Endothelial cell of umbilical vein (primary cell): Measurements from ENCODE around the gene RNF19B. TPM values are rescaled to one million over a fixed set of nuclear protein-coding genes. Genes with fewer than 3 reads are reported as not detected.
A peak's percentile ranks its signal among the peaks of the same experiment; 100 is the strongest.

ENCODE experiments used
- BruUV-seq: library from RNA; stranded (reverse); fragments of 400-500 nt; replicated peaks from 2 replicates; lab custom pipeline; 2021; lab: Mats Ljungman, UMichigan
- CTCF ChIA-PET: fragments of 300-600, 350-600 bp; sonication (Branson Sonifier 250); formaldehyde crosslinking; loops from one replicate; lab custom pipeline; 2021; ENCODE audit warnings: antibody characterized with exemption, inconsistent platforms; lab: Charles Lee
- POLR2A ChIA-PET: fragments of 300-600, 350-600 bp; sonication (Branson Sonifier 250); formaldehyde crosslinking; loops from one replicate; lab custom pipeline; 2021; ENCODE audit warnings: antibody characterized with exemption, inconsistent platforms; lab: Charles Lee
- DNase-seq: peaks from one replicate; pipeline ENCODE4 v3.0.0-alpha.2; 2011; ENCODE audit warnings: low read depth, low spot score
- FAIRE-seq: peaks from 2 replicates; lab custom pipeline; 2011; peaks lifted over from hg19 to GRCh38; lab: Jason Lieb, UNC
- H2AFZ ChIP-seq: 2 replicates; pipeline ENCODE4 v1.6.0; 2012; ENCODE audit warnings: low read depth, low read length, control low read depth, inconsistent platforms
- H3K27ac ChIP-seq: 2 replicates; pipeline ENCODE4 v1.5.1; 2011; ENCODE audit warnings: low read depth, mild to moderate bottlenecking, control low read depth, low read length, moderate library complexity; ENCODE audit not compliant: insufficient read depth
- H3K27me3 ChIP-seq, 2 experiments: 2 replicates each; pipeline versions ENCODE4 v1.6.0 to v1.6.1; 2011; ENCODE audit warnings: low read length in 2 of 2, mixed read lengths in 1 of 2; ENCODE audit not compliant: control insufficient read depth in 2 of 2, insufficient read depth in 2 of 2
- H3K36me3 ChIP-seq, 2 experiments: 2 replicates in 1 of 2; 3 replicates in 1 of 2; pipeline ENCODE4 v1.5.1; 2011; ENCODE audit warnings: low read length in 2 of 2, mild to moderate bottlenecking in 1 of 2, moderate library complexity in 1 of 2; ENCODE audit not compliant: control insufficient read depth in 2 of 2, insufficient read depth in 2 of 2; ENCODE audit errors: extremely low read depth in 1 of 2
- H3K4me1 ChIP-seq: 3 replicates; pipeline ENCODE4 v1.5.1; 2011; ENCODE audit warnings: mild to moderate bottlenecking, low read length; ENCODE audit not compliant: control insufficient read depth, insufficient read depth; ENCODE audit errors: extremely low read depth
- H3K4me2 ChIP-seq: 2 replicates; pipeline ENCODE4 v1.6.1; 2011; ENCODE audit warnings: low read length, control low read depth, mixed read lengths; ENCODE audit not compliant: insufficient read depth
- H3K4me3 ChIP-seq, 3 experiments: fragments of 200-600 bp in 1 of 3; sonication (generic), shearing (Covaris generic) in 1 of 3; replicated peaks in 1 of 3; 2 replicates each; pipeline ENCODE4 v1.5.1; 2011 to 2016; ENCODE audit warnings: control low read depth in 3 of 3, low read length in 3 of 3, mild to moderate bottlenecking in 2 of 3, inconsistent platforms in 1 of 3, low read depth in 1 of 3, moderate library complexity in 1 of 3; ENCODE audit not compliant: insufficient read depth in 1 of 3
- H3K79me2 ChIP-seq: 2 replicates; pipeline ENCODE4 v1.6.0; 2012; ENCODE audit warnings: low read length, inconsistent platforms; ENCODE audit not compliant: control insufficient read depth, insufficient read depth
- H3K9ac ChIP-seq: replicated peaks from 2 replicates; pipeline ENCODE3; 2011; ENCODE audit warnings: low read length, control low read depth; ENCODE audit not compliant: insufficient read depth; ENCODE audit errors: extremely low read depth
- H3K9me1 ChIP-seq: replicated peaks from 3 replicates; pipeline ENCODE4 v1.6.0; 2011; ENCODE audit warnings: mild to moderate bottlenecking, low read length; ENCODE audit not compliant: control insufficient read depth, insufficient read depth; ENCODE audit errors: extremely low read depth
- H3K9me3 ChIP-seq: replicated peaks from 2 replicates; pipeline ENCODE4 v1.5.1; 2012; ENCODE audit warnings: low read length, inconsistent platforms; ENCODE audit not compliant: control insufficient read depth, insufficient read depth
- H4K20me1 ChIP-seq: replicated peaks from 2 replicates; pipeline ENCODE3; 2011; ENCODE audit warnings: mild to moderate bottlenecking, low read length; ENCODE audit not compliant: control insufficient read depth, insufficient read depth; ENCODE audit errors: extremely low read depth
- CTCF ChIP-seq, 2 donors: IDR thresholded peaks; 1 replicate in 1 of 2; 2 replicates in 1 of 2; pipeline ENCODE4 v1.5.1; 2011; ENCODE audit warnings: low read length in 2 of 2, mild to moderate bottlenecking in 2 of 2, moderate library complexity in 2 of 2, control low read depth in 1 of 2, inconsistent platforms in 1 of 2, low read depth in 1 of 2; ENCODE audit not compliant: insufficient read depth in 1 of 2; ENCODE audit errors: extremely low read depth in 1 of 2
- EZH2 ChIP-seq: IDR thresholded peaks from 2 replicates; pipeline ENCODE4 v1.6.1; 2012; ENCODE audit warnings: borderline replicate concordance, low read depth, mild to moderate bottlenecking, moderate library complexity, low read length, inconsistent platforms; ENCODE audit not compliant: severe bottlenecking
- MYC ChIP-seq: IDR thresholded peaks from one replicate; pipeline ENCODE4 v1.6.1; 2011; ENCODE audit warnings: mild to moderate bottlenecking, low read depth, low read length
- POLR2AphosphoS5 ChIP-seq: IDR thresholded peaks from 2 replicates; pipeline ENCODE4 v1.6.1; 2012; ENCODE audit warnings: low read depth, mild to moderate bottlenecking, control low read depth, low read length, moderate library complexity; ENCODE audit not compliant: insufficient read depth
- dilution Hi-C: fragments of 300-500 bp; cut with MboI; formaldehyde crosslinking; loops from one replicate; pipeline ENCODE4 v1.15.0; 2019; ENCODE audit warnings: low sequenced_read_pairs; ENCODE audit not compliant: extremely low pct_ligation_motif_present
- intact Hi-C: fragments of 100-400 bp; cut with micrococcal nuclease; formaldehyde crosslinking; loops from one replicate; pipeline ENCODE4 v1.10.0; 2022
- polyA plus RNA-seq, 4 experiments: library from polyadenylated mRNA; depleted of rRNA in 3 of 4; stranded (reverse) in 3 of 4; unstranded in 1 of 4; fragments of >200 nt; gene quantifications; 2 replicates each; pipeline versions ENCODE4 v1.2.1 to v1.2.3, GENCODE V29; 2011 to 2012; ENCODE audit warnings: missing spikeins in 1 of 4
- total RNA-seq: library from RNA; stranded (reverse); gene quantifications from 2 replicates; pipeline ENCODE4 v1.2.3, GENCODE V29; 2021

The RNF19B gene
- total and polyA plus RNA-seq, 2 donors (not counting 3 experiments of a cell fraction or from before 2014, with no cell fraction given): 19.2 to 25.6 TPM

- H4K20me1 ChIP-seq: no peaks in the 10 kb centered on the region
- peak; percentile 35 for FAIRE-seq
- ChIA-PET POLR2A (interaction anchor here (0.6 kb wide), 1 partner anchor 27 kb away, joined by 3 read pairs; no protein-coding TSS in a partner anchor), CTCF (interaction anchor here (0.7 to 1.0 kb wide), 4 partner anchors 81 to 155 kb away, joined by 3 to 10 read pairs (median 4); partner anchors contain the start of gene AZIN2)
- no peaks in the 10 kb centered on the region for H3K4me1 ChIP-seq
- no peak overlapping the region for H3K9ac ChIP-seq
- no peaks in the 10 kb centered on the region for H3K9me3 ChIP-seq
- peak; percentile 14 for DNase-seq
- H3K27ac ChIP-seq: no peak overlapping the region
- TF ChIP-seq EZH2 (peak; percentile 16), POLR2AphosphoS5 (no peak)
- no peaks in the 10 kb centered on the region for H3K9me1 ChIP-seq
- peak overlapping the region; percentile 23 for H2AFZ ChIP-seq
- peaks cover 2 to 3% of the 10 kb centered on the region in 2 experiments for H3K27me3 ChIP-seq
- H3K79me2 ChIP-seq: no peaks in the 10 kb centered on the region
- no peak overlapping the region for H3K4me3 ChIP-seq
- no peaks in the 10 kb centered on the region for H3K36me3 ChIP-seq
- intact Hi-C loops (loop anchor here (2.0 kb wide), 1 partner anchor 129 kb away; no protein-coding TSS in a partner anchor), dilution Hi-C loops (no loop called here)
- BruUV-seq: no TSS peak
- peak overlapping the region; percentile 44 for H3K4me2 ChIP-seq
Observed at GRCh38 chr1:32925403-32926162, 39.0 kb downstream of the RNF19B start.

- FAIRE-seq: no peak
- no peak for DNase-seq
- Histone ChIP-seq H3K9me3 (no peaks in the 10 kb centered on the region), H3K27ac (no peak overlapping the region), H3K4me1 (no peaks in the 10 kb centered on the region), H3K27me3 (peaks cover 3 to 5% of the 10 kb centered on the region in 2 experiments), H3K36me3 (no peaks in the 10 kb centered on the region), H3K4me2 (no peak overlapping the region), H3K9me1 (no peaks in the 10 kb centered on the region), H2AFZ (no peak overlapping the region), H3K4me3 (no peak overlapping the region), H3K79me2 (no peaks in the 10 kb centered on the region), H4K20me1 (no peaks in the 10 kb centered on the region), H3K9ac (no peak overlapping the region)
- TF ChIP-seq CTCF (IDR thresholded peaks at IDR 0.05; ENCODE audit: extremely low read depth in 1 of 2, insufficient read depth in 1 of 2, low read depth in 1 of 2, low read length in 2 of 2) (peak in 1 of 2 donors; percentile 4), MYC (no peak), EZH2 (peak; percentile 49)
- dilution Hi-C loops (no loop called here), intact Hi-C loops (loop anchor here (2.0 kb wide), 1 partner anchor 130 kb away; no protein-coding TSS in a partner anchor)
- CTCF ChIA-PET: interaction anchor here (0.9 to 1.0 kb wide), 2 partner anchors 82 to 114 kb away, joined by 5 to 10 read pairs; no protein-coding TSS in a partner anchor
- no TSS peak for BruUV-seq
- POLR2A ChIA-PET: interaction anchor here (0.6 kb wide), 1 partner anchor 28 kb away, joined by 3 read pairs; no protein-coding TSS in a partner anchor
Observed at GRCh38 chr1:32924881-32925344, 39.7 kb downstream of the RNF19B start.
